Omental fat pad (tissue), 4 donors: ENCODE results near the gene RGS14. TPM values are rescaled to one million over a fixed set of nuclear protein-coding genes. Genes with fewer than 3 reads are reported as not detected.
A peak's percentile ranks its signal among the peaks of the same experiment; 100 is the strongest.

Experiments
- ATAC-seq: fragments of 150-250 bp; one replicate; pipeline ENCODE4 v1.9.1; 2016; ENCODE audit warnings: mild to moderate bottlenecking, moderate library complexity; ENCODE audit not compliant: low FRiP score
- DNase-seq: peaks from one replicate; pipeline ENCODE4 v3.0.0-alpha.2; 2019; ENCODE audit warnings: low spot score
- CTCF ChIP-seq, 3 donors: fragments of 450-650 bp; IDR thresholded peaks; one replicate each; pipeline ENCODE4 v1.5.1; 2016 to 2017; ENCODE audit warnings: antibody characterized with exemption in 3 of 3, mild to moderate bottlenecking in 3 of 3, moderate library complexity in 2 of 3
- total RNA-seq, 4 donors: library from RNA; depleted of rRNA; stranded (reverse); fragments of >200 nt; gene quantifications; one replicate each; pipeline ENCODE4 v1.1.0, GENCODE V29; 2016

RGS14 gene
- total RNA-seq, 4 donors from 2014 or later: 7.1 to 25.1 (median 8.2) TPM

GRCh38 chr5:177385720-177386119 lies 28.0 kb downstream of the RGS14 start:
- TF ChIP-seq CTCF (IDR thresholded peaks at IDR 0.05): no peak
- DNase-seq (no peak), ATAC-seq (no peak)

GRCh38 chr5:177386542-177386941 lies 28.8 kb downstream of the RGS14 start:
- no peak for DNase-seq
- no peak for ATAC-seq
- TF ChIP-seq CTCF (IDR thresholded peaks at IDR 0.05): no peak

- ATAC-seq (no peak), DNase-seq (no peak)
- no peak for TF ChIP-seq CTCF (IDR thresholded peaks at IDR 0.05)
These were observed 29.7 kb downstream of the RGS14 start for GRCh38 chr5:177387405-177387804.

GRCh38 chr5:177388521-177389052 lies 30.9 kb downstream of the RGS14 start:
- ATAC-seq (no peak), DNase-seq (no peak)
- no peak for TF ChIP-seq CTCF (IDR thresholded peaks at IDR 0.05)

- no peak for DNase-seq
- ATAC-seq: peak; percentile 20
- no peak for TF ChIP-seq CTCF (IDR thresholded peaks at IDR 0.05)
These were observed 31.8 kb downstream of the RGS14 start for GRCh38 chr5:177389241-177390169.

- DNase-seq: peak; percentile 85
These were observed 32.9 kb downstream of the RGS14 start for GRCh38 chr5:177390363-177391300.

More at GRCh38 chr5:177390363-177391300, 32.9 kb downstream of the RGS14 start:
- peak; percentile 79 for ATAC-seq
- peak in 2 of 3 donors; percentile 77 to 94 for TF ChIP-seq CTCF (IDR thresholded peaks at IDR 0.05)
